ENCODE data around the gene SPNS2.

Gene SPNS2

GRCh38 chr17:4584917-4585637 is 86.4 kb downstream of the SPNS2 start:
- DNase-seq (ENCODE audit: extremely low read depth in 1 of 2, low read depth in 1 of 2): no peak

GRCh38 chr17:4585638-4585994 is 86.9 kb downstream of the SPNS2 start:
- no peak for DNase-seq (ENCODE audit: extremely low read depth in 1 of 2, low read depth in 1 of 2)

- DNase-seq (ENCODE audit: extremely low read depth in 1 of 2, low read depth in 1 of 2): no peak
Observed at GRCh38 chr17:4586043-4586442, 87.4 kb downstream of the SPNS2 start.

DNA sequence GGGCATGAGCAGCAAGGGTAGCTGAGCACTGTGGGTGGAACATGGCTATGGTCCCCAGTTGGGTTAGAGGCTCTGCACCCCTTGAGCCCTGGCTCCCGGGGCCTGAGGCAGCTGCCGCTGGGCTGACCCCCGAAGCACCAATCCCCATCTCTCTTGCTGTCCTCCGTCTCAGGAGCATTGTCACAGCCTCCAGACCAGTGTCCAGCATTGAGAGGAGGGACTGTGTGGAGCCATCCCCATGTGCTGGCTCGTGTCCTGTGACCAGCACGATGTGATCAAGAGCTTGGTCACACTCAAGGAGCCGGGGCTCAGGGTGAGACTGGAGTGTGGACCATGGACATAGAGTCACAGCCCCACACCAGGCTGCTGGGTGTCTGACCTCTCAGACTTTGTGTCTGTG is 88.5 kb downstream of the SPNS2 start:
- no peak for DNase-seq (ENCODE audit: extremely low read depth in 1 of 2, low read depth in 1 of 2)

DNA sequence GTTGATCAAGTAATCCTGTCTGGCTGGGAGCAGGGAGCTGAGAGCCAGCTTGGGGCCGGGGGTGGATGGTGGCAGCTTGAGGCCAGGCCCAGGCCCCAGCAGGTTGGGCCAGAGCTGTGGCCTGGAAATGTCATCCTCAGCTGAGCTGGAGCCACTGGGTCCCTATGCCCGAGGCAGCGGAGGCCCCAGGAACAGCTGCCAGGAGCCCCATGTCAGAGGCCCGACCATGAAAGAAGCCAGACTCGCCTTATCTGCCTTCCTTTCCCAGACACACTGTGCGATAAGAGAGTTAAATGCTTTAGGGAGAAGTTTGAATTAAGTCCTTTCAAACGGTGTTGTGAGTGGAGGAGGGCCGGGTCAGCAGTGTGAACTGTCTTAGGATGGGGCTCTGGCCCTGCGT is 89.1 kb downstream of the SPNS2 start:
- no peak for DNase-seq (ENCODE audit: extremely low read depth in 1 of 2, low read depth in 1 of 2)

DNA sequence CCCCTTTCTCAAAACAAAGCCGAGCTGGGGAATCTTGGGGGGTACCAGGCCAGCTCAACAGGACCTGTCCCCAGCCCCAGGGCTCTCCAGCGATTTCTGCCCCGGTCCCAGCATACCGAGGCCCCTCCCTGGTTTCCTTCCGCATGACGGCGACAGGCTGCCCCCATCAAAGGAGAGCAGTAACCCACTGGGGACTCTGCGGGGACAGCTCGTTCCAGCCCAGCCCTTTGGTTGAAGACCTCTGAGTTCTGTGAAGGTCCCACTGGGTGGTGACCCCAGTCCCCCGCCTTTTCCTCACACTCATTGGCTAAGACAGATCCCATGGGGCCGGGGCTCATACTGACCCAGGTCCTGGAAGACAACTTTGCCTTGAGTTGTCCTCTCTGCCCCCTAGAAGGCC is 89.7 kb downstream of the SPNS2 start:
- DNase-seq (ENCODE audit: extremely low read depth in 1 of 2, low read depth in 1 of 2): no peak

All from activated CD8-positive, alpha-beta memory T cell treated with anti-CD3 and anti-CD28 coated beads for 1 hour (primary cell).